Suprapubic skin (tissue), 4 donors: ENCODE data around the gene GRIA3. TPM values are rescaled to one million over a fixed set of nuclear protein-coding genes. Genes with fewer than 3 reads are reported as not detected.
"Not testable (repeated sequence)": the region's sequence is repeated elsewhere in the genome, so short reads cannot be mapped to it uniquely, and the experiment has no call there.

Experiments
- DNase-seq, 2 donors: peaks; one replicate each; pipeline ENCODE4 v3.0.0-alpha.2; 2019; ENCODE audit warnings: low spot score in 2 of 2
- H3K27ac ChIP-seq: fragments of 200-600 bp; sonication (generic); one replicate; pipeline ENCODE4 v1.5.1; 2019
- H3K27me3 ChIP-seq: fragments of 200-600 bp; sonication (generic); one replicate; pipeline ENCODE4 v1.5.1; 2019
- H3K36me3 ChIP-seq: fragments of 200-600 bp; sonication (generic); one replicate; pipeline ENCODE4 v1.5.1; 2019
- H3K4me1 ChIP-seq: fragments of 200-600 bp; sonication (generic); one replicate; pipeline ENCODE4 v1.5.1; 2019
- H3K4me3 ChIP-seq: fragments of 200-600 bp; sonication (generic); one replicate; pipeline ENCODE4 v1.5.1; 2019; ENCODE audit warnings: mild to moderate bottlenecking
- H3K9me3 ChIP-seq: fragments of 200-600 bp; sonication (generic); one replicate; pipeline ENCODE4 v1.5.1; 2019
- EP300 ChIP-seq: sonication (generic); formaldehyde crosslinking; IDR thresholded peaks from one replicate; pipeline ENCODE4 v1.6.1; 2017; ENCODE audit warnings: antibody characterized with exemption
- POLR2A ChIP-seq, 2 donors: fragments of 450-650 bp; IDR thresholded peaks; one replicate each; pipeline ENCODE4 v1.6.1; 2017; ENCODE audit warnings: antibody characterized with exemption in 2 of 2, mild to moderate bottlenecking in 2 of 2, moderate library complexity in 2 of 2
- POLR2AphosphoS5 ChIP-seq, 3 donors: sonication (generic); formaldehyde crosslinking; IDR thresholded peaks; one replicate each; pipeline ENCODE4 v1.6.1; 2017; ENCODE audit warnings: antibody characterized with exemption in 3 of 3
- WGBS: methylation state at CpG from one replicate; pipeline ENCODE4 v1.1.5; 2018; 5-methylcytosine and 5-hydroxymethylcytosine counted together
- total RNA-seq, 4 donors: library from RNA; depleted of rRNA; stranded (reverse); fragments of >200 nt; gene quantifications; one replicate each; pipeline ENCODE4 v1.1.0, GENCODE V29; 2016
- TF ChIP-seq, protein P1 (sequence below), 2 donors: fragments of 200-600 bp in 1 of 2; fragments of 450-650 bp in 1 of 2; sonication (generic) in 1 of 2; IDR thresholded peaks; one replicate each; pipeline ENCODE4 v1.5.1; 2016 to 2019; ENCODE audit warnings: antibody characterized with exemption in 2 of 2, mild to moderate bottlenecking in 1 of 2, moderate library complexity in 1 of 2

The GRIA3 gene
- total RNA-seq, 4 donors from 2014 or later = 0.19 to 0.38 (median 0.29) TPM; not detected in 1

DNA sequence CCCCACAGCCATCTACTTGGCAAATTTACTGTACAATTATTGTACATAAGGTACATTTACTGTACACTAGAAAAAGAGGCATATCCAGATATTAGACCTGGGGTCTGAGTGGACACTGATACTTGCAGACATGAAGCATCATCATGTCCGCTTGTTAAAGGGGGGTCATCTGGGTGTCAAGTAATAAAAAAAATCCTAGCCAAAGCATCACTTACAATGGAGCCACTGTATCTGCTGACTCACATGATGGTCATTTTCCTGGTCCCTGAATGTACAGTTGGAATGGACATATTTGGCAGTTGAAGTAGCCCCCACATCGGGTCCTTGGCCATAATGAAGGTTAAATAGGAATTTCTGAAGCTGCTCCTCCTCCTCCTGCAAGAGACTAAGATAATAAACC is 320.0 kb downstream of the GRIA3 start:
- DNase-seq = no peak

DNA sequence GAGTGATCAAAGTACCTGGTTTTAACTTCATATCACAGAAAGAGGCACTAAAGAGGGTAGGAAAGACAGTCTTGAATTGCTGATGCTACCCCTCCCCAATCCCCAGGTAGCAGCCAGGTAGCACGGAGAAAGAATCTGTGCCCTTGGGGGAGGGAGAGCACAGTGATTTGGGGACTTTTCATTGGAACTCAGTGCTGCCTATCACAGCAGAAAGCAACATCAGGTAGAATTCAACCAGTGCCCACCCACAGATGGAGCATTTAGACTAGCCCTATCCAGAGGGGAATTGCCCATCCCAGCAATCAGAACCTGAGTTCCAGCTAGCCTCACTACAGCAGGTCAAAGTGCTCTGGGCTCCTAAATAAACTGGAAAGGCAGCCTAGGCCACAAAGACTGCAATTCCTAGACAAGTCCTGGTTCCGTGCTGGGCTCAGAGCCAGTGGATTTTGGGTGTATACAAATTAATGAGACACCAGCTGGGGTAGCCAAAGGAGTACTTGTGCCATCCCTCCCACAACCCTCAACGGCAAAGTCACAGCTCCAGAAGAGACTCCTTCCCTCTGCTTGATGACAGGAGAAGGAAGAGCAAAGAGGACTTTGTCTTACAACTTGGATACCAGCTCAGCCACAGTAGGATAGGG is 320.7 kb downstream of the GRIA3 start:
- no peak for DNase-seq
- TF ChIP-seq POLR2AphosphoS5 (IDR thresholded peaks at IDR 0.05) = no peak
- TF ChIP-seq, protein P1, sequence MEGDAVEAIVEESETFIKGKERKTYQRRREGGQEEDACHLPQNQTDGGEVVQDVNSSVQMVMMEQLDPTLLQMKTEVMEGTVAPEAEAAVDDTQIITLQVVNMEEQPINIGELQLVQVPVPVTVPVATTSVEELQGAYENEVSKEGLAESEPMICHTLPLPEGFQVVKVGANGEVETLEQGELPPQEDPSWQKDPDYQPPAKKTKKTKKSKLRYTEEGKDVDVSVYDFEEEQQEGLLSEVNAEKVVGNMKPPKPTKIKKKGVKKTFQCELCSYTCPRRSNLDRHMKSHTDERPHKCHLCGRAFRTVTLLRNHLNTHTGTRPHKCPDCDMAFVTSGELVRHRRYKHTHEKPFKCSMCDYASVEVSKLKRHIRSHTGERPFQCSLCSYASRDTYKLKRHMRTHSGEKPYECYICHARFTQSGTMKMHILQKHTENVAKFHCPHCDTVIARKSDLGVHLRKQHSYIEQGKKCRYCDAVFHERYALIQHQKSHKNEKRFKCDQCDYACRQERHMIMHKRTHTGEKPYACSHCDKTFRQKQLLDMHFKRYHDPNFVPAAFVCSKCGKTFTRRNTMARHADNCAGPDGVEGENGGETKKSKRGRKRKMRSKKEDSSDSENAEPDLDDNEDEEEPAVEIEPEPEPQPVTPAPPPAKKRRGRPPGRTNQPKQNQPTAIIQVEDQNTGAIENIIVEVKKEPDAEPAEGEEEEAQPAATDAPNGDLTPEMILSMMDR (IDR thresholded peaks at IDR 0.05) = no peak
- no peak for TF ChIP-seq POLR2A (IDR thresholded peaks at IDR 0.05)
- no peak for TF ChIP-seq EP300
- no peaks in the 10 kb centered on the region for H3K36me3 ChIP-seq
- H3K27ac ChIP-seq = no peak overlapping the region
- 48% methylated on average over 3 of the region's 3 CpGs for WGBS
- H3K4me1 ChIP-seq = no peaks in the 10 kb centered on the region
- no peaks in the 10 kb centered on the region for H3K9me3 ChIP-seq
- no peak overlapping the region for H3K4me3 ChIP-seq
- H3K27me3 ChIP-seq = no peaks in the 10 kb centered on the region

More for the DNA sequence above, 320.0 kb downstream of the GRIA3 start:
- no peaks in the 10 kb centered on the region for H3K9me3 ChIP-seq
- H3K36me3 ChIP-seq = no peaks in the 10 kb centered on the region
- no peak overlapping the region for H3K4me3 ChIP-seq
- no peak overlapping the region for H3K27ac ChIP-seq
- no peaks in the 10 kb centered on the region for H3K4me1 ChIP-seq
- H3K27me3 ChIP-seq = no peaks in the 10 kb centered on the region
- WGBS = 79% methylated on average over 2 of the region's 2 CpGs
- TF ChIP-seq POLR2AphosphoS5 (IDR thresholded peaks at IDR 0.05) (no peak), EP300 (no peak), POLR2A (IDR thresholded peaks at IDR 0.05) (no peak)
- TF ChIP-seq, protein P1 (IDR thresholded peaks at IDR 0.05) = no peak

DNA sequence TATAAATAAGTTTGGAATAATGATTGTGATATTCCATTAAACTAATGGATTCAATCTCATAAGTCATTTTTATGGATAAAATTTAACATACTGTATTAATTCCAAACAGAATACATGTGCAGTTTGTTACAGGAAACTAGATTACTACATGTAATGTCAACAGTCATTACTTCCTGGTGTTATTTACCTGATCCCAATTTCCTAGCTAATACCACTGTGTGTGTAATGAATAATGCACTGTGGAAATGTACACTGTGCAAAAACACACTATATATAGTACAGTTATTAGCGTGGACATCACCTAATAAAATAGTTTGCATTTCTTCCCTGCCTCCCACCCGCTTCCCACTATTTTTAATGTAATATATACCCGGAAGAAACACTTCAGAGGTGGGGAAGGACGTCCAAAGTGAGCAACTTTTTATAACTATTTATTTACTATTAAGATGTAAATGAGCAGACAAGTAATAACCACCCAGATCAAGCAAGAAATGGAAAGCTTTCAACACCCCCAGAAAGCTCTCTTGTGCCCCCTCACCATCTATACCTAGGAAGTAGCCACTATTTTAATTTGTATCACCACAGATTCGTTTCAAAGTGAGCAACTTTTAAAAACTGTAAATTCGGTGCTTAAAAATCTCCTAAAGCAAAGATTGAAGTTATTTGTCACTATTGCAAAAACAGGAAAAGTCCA is 329.7 kb downstream of the GRIA3 start:
- Histone ChIP-seq H3K4me3 (no peak overlapping the region), H3K9me3 (no peaks in the 10 kb centered on the region), H3K27me3 (no peaks in the 10 kb centered on the region), H3K36me3 (no peaks in the 10 kb centered on the region), H3K4me1 (no peaks in the 10 kb centered on the region), H3K27ac (no peak overlapping the region)
- WGBS = 58% methylated on average over 6 of the region's 6 CpGs
- DNase-seq = no peak
- TF ChIP-seq POLR2A (IDR thresholded peaks at IDR 0.05) = no peak
- no peak for TF ChIP-seq POLR2AphosphoS5 (IDR thresholded peaks at IDR 0.05)
- TF ChIP-seq EP300 = no peak
- TF ChIP-seq, protein P1 (IDR thresholded peaks at IDR 0.05) = no peak

DNA sequence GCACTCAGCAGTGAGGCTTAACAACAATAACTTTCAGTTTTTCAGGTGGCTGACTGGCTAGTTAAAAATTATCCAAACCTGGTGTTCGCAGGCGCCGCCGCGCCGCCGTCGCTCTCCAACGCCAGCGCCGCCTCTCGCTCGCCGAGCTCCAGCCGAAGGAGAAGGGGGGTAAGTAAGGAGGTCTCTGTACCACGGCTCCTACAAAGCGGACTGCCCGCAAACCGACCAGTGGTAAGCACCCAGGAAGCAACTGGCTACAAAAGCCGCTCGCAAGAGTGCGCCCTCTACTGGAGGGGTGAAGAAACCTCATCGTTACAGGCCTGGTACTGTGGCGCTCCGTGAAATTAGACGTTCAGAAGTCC is 330.2 kb downstream of the GRIA3 start:
- not testable (repeated sequence) for H3K36me3 ChIP-seq, H3K27me3 ChIP-seq, H3K27ac ChIP-seq, DNase-seq, H3K9me3 ChIP-seq, H3K4me1 ChIP-seq, H3K4me3 ChIP-seq
- WGBS = 68% methylated on average over 19 of the region's 26 CpGs

DNA sequence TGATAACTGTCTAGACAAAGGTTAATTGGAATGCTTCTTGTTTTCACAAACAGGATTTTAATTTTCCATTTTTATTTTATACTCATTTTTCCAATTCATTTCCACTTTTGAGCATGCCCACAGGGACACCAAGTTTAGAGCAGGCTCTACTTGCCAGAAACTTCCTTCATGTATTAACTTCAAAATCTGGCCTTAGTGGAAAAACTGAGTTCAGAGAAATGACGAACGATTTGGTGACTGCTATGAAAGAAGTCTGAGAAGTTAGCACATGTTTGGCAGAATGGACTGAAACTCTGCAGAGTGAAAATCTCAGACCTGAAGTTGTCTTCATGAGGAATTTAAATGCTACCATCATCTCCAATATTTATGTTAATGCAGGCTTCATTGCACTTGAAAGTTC is 334.7 kb downstream of the GRIA3 start:
- Histone ChIP-seq H3K27ac (no peak overlapping the region), H3K9me3 (no peaks in the 10 kb centered on the region), H3K4me1 (no peaks in the 10 kb centered on the region), H3K4me3 (no peak overlapping the region), H3K27me3 (no peaks in the 10 kb centered on the region), H3K36me3 (no peaks in the 10 kb centered on the region)
- DNase-seq = no peak
- 53% methylated on average over 2 of the region's 2 CpGs for WGBS
- TF ChIP-seq POLR2AphosphoS5 (IDR thresholded peaks at IDR 0.05) = no peak
- no peak for TF ChIP-seq POLR2A (IDR thresholded peaks at IDR 0.05)
- TF ChIP-seq, protein P1 (IDR thresholded peaks at IDR 0.05) = no peak
- no peak for TF ChIP-seq EP300
